GM19023 (cell line): ENCODE data around the gene SEZ6.

ENCODE experiments used
- ATAC-seq: cut with Tn5 transposase; IDR thresholded peaks from one replicate; pipeline ENCODE4 v1.9.1; 2021; ENCODE audit warnings: mild to moderate bottlenecking, moderate library complexity; ENCODE audit not compliant: unreplicated experiment

Gene SEZ6

DNA sequence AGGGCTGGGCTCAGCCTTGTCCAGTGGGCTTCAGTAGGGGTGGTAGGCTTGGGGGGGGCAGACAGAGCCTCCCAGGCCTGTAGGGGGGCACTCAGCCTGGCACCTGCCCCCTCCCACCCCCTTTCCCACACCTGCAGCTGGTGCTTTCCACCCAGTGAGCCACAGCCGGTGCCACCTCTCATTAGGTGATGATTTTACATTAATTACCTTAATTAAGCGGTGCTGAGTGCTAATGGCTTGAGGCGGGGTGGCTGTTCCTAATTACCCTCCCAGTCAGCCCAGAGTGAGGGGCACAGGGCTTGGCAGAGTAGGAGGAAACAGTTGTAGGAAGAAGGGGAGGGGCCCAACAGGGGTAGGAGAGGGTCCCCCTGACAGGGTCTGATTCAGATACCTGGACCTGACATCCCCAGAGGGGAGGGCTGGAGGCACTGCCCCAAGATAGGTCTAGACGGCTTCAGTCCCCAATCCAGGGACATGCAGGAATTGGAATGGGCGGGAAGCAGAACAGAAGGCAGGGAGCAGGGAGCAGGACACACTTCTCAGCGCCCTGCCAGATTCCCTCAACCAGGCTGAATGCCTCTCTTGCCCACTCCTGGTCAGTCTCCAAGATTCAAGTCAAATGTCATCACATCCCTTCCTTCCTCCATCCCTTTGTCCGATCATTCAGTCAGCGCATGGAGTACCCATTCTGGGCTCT lies 28.0 kb downstream of the SEZ6 start:
- ATAC-seq: no peak

DNA sequence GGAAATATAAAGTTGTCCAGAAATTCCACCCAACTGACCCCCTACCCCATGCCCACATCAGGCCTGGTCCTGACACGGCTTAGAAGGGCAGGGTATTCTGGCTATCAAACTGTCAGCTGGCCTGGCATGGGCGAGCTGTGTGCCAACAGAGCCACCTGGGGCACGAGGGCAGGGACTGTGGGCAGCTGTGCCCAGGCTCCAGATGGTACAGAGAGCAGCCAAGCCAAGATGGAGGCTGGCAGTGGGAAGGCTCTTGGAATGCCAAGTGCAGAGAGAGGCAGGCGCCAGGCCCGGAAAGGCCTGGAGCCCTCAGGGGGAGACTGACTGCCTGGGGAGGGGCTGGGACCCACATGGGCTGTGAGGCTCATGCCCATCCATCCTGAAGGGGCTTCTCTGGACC lies 30.2 kb downstream of the SEZ6 start:
- ATAC-seq: no peak

DNA sequence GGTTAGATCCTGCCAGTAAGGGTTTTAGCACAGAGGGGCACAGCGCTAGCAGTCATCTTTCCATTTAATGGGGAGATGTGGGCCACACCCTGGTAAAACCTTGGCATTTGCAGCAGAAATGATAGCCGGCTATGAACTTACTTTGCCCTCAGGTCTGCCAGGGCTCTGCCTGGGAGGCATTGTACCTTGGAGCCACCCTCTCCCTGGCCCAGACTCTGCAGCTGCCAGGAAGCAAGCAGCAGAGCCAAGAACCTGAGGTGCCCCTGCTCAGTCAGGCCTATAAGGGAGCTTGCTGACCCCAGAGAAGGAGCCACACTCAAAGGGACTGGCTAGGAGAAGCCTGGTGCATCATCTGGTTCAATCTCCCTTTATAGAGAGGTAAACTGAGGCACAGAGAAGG lies 30.8 kb downstream of the SEZ6 start:
- ATAC-seq: no peak

DNA sequence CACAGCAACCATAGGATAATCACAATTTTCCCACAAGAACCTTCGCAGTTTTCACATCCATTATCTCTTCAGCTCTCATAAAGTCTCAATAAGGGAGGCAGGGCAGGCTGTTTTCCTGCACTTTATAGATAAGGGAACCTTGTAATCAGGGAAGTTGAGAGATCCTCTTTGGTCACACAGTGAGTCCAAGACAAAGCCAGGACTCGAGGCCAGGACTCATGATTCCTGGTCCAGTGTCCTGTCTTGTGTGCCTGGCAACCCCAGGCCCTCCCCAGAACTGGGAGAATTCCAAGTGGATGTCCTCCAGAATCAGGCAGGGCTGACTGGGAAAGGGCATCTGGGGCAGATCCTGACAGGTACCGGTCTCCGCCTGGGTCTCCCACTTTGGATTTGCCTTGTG lies 31.4 kb downstream of the SEZ6 start:
- no peak for ATAC-seq

DNA sequence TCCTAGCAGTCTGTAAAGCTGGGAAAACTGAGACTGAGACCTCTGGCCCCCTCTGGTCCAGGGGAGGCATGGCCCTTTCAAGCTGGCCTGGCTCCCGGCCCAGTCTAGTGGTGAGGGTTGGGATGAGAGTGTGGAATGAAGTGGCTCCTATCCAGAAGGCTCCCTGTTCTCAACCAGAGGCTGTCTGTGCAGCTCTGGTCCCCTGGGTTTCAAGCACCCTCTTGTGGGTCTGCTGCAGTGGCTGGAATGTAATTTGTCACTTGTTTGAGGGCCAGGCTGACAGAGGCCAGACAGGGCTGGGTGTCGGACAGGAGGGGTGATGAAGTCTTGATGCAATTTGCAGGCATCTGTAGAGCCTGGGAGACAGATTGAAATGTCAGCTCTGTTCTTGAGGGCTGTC lies 32.4 kb downstream of the SEZ6 start:
- no peak for ATAC-seq

DNA sequence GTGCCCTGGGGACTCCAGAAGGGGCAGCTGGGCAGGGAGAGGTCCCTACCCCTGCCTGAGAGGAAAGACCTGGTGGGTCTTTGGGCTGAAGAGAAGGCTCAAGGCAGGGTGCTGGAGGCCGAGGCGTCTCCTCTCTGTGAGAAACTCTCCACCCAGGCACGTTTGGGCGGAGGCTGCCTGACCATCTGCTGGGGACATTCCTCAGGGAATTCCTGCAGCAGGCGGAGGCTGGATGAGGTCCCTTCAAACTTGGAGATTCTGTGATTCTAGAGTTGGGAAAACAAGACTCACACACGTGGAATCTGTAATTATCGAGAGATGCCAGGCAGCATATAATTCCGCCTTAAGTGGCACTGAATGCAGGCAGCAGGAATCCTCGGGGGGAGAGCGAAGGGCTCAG lies 33.4 kb downstream of the SEZ6 start:
- ATAC-seq: no peak

DNA sequence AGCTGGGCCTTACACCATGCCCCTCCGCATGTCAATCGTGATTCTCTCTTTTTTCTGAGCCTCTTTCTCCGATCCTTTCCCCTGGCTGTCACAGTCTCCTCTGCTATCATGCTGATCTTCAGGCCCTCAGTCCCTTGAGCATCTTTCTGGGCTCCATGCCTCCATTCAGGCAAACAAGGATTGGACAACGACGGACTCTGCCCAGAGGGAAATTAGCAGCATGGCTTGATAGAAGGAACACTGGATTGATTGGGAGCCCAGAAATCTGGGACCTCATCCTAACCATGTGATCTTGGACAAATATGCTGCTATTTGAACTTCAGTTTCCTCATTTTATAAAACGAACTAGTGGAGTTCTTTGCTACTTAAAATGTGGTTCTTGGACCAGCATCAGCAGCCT lies 35.0 kb downstream of the SEZ6 start:
- no peak for ATAC-seq

DNA sequence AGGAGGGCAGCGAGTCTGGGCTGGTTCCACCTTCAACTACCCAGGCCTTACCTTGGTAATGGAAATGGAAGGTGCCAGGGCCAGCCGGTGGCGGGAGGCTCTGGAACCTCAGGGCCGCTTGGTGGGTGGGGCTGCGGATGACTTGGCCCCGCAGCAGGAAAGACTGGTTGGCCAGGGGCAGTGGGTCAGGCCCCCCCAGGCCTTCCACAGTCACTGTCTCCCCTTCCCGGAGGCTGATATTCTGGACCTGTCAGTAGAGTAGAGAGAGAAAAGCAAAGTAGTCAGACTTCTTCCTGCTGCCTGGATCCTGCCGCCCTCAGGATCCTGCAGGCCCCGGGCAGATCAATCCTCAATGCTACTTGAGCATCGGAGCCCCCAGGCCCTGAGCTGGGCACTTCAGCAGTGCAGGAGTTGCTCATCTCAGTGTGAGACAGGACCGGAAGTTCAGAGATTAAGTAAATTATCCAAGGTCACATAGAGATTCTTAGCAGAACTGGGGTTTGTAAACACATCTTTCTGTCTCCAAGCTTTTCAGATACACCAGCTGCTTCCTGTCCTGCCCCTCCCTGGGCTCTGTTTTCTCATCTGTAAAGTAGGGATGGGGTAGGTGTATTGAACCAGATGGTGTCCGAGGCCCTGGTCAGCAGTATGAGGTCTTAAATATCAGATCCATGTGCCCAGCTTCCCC lies 36.0 kb downstream of the SEZ6 start:
- no peak for ATAC-seq

DNA sequence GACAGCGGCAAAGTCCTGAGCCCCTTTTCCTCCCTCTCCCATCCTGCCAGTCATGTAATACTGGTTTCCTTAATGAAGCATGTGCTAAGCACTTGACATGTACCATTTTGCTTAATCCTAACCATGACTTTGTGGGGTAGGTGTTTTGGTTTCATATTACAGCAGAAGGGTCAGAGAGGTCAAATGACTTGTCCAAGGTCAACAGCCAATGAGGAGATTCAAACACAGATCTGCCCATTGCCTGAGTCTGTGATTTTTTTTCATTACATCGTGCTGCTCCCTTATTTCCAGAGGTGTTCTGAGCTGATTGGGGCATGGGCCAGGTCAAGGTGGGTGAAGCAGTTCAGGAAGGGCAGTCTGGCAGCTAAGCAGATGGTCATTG lies 36.9 kb downstream of the SEZ6 start:
- no peak for ATAC-seq

DNA sequence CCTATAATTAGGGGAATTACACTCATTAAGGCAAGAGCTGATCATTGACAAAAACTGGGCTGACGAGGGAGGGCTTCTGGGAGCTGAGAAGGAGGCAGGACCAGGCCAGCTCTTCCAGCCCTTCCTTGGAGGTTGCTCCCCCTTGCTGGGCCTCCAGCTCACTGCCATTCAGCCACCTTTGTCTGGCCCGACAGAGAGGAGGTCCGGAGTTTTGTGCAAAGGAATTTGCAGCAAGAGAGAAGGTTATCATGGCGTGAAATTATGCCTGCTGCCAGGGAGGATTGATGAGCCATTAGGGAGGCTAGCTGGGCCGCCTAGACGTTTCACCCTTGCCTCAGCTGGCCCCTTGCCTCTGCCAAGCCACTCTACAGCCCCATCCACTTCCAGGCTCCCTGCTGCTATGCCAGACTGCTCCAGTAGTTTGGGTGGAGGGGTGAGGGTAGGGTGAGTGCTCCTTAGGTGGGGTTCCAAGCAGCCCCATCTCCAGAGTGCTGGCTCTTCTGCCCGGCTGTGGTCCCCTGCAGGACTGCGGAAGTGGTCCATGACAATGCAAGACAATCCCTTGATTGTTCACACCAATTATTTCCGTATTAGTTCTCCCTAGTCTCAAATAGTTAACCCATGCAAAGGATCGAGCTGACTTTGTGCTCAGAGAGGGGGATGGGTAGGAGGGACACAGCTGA lies 37.5 kb downstream of the SEZ6 start:
- no peak for ATAC-seq

DNA sequence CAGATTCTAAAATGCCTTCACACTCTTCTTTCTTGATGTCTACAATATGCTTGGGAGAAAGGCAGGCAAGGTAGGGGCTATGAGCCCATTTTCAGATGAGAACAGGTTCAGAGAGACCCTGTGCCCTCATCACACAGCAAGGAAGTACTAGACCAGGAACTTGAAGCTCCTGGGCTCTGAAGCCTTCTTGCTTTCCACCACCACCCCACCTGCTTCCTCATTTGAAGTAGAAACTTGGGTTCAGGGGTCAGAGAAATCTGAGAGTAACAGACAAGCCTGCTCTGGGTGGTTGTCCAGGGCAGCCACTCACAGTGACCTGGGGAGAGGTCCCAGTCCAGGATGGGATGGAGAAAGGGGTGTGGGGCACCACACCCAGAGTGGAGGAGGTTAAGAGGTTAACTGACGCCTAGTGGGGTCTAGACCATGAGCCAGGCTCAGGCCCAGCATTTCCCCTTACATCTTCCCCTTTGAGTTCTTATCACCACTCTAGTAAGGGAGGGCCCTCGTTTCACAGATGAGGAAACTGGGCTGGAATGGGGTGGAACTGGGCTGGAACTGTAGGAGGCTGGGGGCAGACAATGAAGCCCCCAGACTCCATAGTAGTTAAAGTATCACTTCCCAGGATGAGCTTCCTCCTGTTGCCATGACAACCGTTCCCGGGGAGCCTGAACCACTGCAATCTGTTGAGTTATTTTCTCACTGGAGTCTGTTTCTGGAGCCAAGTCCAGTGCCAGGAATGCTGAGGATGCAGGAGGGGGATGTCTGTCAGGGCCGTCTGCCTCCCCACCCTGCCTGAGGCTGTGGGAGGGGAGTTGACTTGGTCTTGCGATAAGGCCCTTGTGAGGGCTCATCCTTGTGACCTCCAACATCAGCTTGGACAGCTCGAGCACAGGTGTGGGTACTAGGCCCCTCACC lies 38.4 kb downstream of the SEZ6 start:
- no peak for ATAC-seq

DNA sequence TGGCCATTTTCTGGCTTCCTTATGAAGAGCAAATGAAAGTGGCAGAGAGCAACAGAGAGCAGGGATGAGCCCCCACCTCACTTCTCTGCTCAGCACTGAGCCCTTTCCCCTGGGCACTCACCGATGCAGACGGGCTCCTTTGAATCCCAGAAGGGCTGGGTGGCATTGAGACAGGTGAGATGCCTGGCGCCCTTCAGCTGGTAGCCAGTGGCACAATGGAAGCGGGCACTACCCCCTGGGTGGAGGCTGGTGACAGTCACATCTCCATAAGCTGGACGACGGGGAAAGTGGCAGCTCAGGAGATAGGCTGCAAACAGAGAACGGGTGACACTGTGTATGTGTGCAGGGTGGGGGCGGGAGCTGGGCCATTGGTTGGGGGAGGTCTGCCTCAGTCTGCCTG lies 42.0 kb downstream of the SEZ6 start:
- no peak for ATAC-seq

DNA sequence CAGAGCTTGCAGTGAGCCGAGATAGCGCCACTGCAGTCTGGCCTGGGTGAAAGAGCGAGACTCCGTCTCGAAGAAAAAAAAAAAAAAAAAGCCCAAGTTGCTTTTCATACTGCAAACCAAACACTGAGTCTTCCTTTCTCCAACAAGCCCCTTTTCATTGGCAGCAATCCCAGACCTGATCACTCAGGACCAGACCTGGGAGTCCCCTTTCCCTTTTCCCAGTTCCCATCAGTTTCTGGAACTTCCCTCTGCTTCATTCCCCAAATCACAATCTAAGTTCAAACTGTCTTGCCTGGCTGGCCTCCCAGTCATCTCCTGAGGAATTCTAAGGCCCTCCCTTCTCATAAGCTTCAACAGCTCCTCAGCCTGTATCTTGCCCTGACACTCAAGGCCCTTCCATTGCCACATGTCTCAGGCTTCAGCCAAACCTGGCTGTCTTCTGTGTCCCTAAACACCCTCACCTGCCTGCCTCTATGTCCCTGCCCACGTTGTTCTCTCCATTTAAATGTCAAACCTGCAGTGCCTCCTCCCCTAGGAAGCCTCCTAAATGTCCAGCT lies 42.7 kb downstream of the SEZ6 start:
- ATAC-seq: no peak

DNA sequence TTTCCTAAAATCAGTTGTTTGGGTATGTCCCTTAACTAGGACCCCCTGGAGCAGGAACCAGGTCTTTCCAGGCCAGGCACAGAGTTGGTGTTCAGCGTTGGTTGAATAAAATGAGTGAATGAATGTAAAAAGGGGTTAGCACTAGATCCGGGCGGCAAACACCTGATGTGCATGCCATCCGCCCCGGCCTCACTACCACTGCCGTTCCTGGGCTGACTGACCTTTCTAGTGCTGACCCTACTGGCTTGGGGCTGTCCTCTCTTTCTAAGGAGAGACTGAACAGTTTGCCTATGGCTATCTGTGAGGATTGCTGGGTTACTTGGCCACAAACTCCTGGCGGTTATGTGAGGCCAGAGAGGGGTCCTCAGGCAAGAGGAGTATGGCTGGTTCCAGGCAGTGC lies 44.4 kb downstream of the SEZ6 start:
- no peak for ATAC-seq

DNA sequence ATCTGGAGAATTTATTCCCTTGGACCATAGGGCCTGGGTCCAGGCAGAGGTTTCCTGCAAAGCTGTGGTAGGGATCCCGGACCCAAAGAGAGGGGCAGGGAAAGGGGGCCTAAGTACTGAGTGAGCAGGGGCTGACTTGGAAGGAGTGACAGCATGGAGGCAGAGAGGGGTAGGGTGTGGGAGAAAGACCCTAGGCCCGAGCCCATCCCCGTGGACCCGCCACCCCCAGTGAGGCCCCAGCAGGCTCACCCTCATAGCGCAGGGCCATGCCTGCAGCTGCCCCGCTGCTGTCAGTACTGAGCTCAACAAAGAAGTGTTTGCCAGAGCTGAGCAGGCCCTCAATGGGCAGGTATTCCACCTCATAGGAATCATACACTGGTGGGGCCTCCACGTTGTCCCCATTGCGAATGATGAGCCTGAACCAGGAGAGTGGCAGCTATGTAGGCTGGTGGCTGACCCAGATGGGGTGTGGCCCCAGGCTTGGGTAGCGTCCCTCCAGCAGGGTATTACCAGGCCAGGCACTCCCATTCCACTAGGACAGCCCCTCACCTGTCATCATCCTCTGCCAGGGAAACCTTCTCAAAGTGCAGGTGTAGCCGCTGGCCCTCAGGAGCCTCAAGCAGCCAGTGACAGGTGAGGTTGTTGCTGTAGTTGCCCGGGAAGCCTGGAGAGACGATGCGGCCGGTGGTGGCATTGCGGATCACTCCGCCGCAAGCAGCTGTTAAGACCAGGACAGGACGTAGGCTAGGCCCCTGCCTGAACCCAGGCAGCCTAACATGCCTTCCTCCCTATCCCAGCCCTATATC lies 45.4 kb downstream of the SEZ6 start:
- no peak for ATAC-seq

DNA sequence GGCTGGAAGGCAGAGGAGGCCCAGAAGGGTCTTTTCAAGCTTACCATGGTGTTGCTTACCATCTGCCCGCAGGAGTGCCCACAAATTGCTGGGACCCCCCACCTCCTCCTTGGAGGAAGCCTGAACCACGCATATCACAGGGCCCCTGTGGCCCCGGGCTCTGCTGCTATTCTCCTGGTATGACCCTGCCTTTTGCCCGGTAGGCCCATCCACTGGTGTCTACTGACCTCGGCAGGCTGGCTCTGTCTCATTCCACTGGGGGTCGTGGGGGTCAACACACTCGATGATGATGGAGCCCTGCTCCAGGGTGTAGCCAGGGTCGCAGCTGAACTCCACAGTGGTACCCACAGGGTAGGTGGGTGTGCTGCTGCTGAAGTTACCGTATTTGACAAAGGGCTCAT lies 46.4 kb downstream of the SEZ6 start:
- no peak for ATAC-seq

DNA sequence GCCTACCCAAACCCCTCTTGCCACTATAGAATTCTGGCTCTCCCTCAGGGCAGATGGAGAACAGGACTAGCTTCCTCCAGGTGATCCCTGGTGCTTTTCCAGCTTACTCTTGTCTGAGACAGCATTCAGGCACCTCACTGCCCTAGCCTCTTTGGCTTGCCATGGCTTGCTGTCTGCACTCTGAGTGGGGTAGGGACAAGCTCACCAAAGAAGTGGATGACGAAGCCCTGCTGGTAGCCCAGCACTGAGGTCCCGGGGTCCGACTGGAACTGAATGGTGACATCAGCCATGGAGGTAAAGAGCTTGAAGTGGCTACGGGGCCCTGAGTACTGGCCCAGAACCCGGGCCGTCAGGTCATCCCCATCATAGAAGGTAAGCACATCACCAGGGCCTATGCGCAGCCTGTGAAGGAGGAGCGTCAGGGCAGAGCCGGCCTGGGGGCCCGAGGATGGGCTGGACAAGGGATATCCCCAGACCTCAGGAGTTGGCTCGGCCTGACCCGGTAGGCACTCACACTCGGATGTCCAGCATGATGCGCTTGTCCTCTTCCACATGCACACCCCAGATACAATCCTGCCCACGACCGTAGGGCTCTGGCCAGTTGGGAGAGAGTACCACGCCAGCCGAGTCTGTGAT lies 46.9 kb downstream of the SEZ6 start:
- ATAC-seq: no peak

DNA sequence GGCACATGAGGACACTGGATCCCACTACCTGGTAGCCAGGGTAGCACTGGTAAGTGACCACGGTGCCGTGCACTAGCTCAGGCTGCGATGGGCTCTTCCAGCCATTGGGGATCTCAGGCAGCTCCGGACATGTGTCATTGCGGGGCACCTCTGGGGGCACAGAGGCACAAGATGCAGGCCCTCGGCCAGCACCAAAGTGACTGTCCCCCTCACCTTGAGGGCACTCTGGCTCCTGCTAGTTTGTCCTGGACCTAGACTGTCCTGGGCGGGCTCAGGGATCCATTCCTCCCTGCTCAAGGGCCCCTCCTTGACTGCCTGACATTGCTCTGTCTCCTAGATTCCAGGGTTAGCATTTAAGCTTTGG lies 47.9 kb downstream of the SEZ6 start:
- no peak for ATAC-seq

DNA sequence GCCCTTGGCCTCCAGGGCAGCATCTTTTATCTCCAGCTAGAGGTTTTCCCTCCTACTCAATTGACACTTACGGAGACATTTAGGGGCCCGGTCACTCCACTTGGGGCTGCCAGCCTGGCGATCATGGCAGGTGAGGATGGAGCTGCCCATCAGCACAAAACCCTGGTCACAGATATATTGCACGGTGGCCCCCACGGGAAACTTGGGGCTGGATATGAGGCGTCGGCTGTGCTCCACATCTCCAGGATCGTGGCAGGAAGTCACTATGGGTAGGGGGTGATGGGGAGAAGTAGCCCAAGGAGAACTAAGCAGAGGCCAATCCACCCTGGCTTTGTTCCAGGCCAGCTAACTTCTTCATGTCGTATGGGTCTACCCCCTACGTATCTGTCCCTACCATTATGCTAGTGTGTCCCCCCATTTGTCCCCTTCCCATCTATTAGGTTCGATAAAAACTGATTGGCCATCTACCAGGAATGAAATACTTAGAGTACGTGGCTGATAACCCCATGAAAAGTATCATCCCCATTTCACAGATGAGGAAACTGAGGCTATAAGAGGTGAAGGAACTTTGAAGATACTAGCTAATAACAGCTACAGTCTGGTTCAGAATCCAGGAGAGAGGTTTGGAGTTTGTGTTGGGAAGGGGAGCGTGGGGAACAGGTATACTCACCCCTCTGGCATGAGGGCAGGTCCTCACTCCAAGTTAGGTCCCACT lies 48.4 kb downstream of the SEZ6 start:
- no peak for ATAC-seq
